Measurements from ENCODE around the gene KIAA1217.

Gene KIAA1217

GRCh38 chr10:24210501-24210900 is 1.6 kb downstream of the KIAA1217 start:
- Histone ChIP-seq H3K9me2 (replicated peaks; ENCODE audit: insufficient read depth, low read length) (no peaks in the 10 kb centered on the region), H3K36me3 (ENCODE audit: low read length) (no peaks in the 10 kb centered on the region), H3K9ac (ENCODE audit: low read length) (no peak overlapping the region), H3K79me2 (ENCODE audit: insufficient read depth, low read length) (no peaks in the 10 kb centered on the region), H3K4me2 (ENCODE audit: low read depth, low read length, poor library complexity, severe bottlenecking) (no peak overlapping the region), H2AFZ (ENCODE audit: low read depth, low read length, severe bottlenecking) (no peak overlapping the region), H3K4me3 (ENCODE audit: insufficient read depth, low read length, poor library complexity, severe bottlenecking) (no peak overlapping the region), H3K9me3 (ENCODE audit: insufficient read depth, low read length) (no peaks in the 10 kb centered on the region), H3K27ac (ENCODE audit: low read depth, low read length) (no peak overlapping the region), H3F3A (ENCODE audit: insufficient read depth) (no peaks in the 10 kb centered on the region), H4K20me1 (ENCODE audit: low read depth, low read length) (no peaks in the 10 kb centered on the region), H3K27me3 (ENCODE audit: low read length) (no peaks in the 10 kb centered on the region)
- no peak for TF ChIP-seq CTCF (IDR thresholded peaks at IDR 0.05; ENCODE audit: insufficient read depth, low read length, poor library complexity, severe bottlenecking)
- TF ChIP-seq EZH2phosphoT487 (conservative IDR thresholded peaks at IDR 0.05; ENCODE audit: low read length), result no peak

GRCh38 chr10:24213266-24213665 is 4.3 kb downstream of the KIAA1217 start:
- Histone ChIP-seq H3K27me3 (ENCODE audit: low read length) (no peaks in the 10 kb centered on the region), H3K4me2 (ENCODE audit: low read depth, low read length, poor library complexity, severe bottlenecking) (no peak overlapping the region), H3K79me2 (ENCODE audit: insufficient read depth, low read length) (no peaks in the 10 kb centered on the region), H3K36me3 (ENCODE audit: low read length) (no peaks in the 10 kb centered on the region), H3F3A (ENCODE audit: insufficient read depth) (no peaks in the 10 kb centered on the region), H3K4me3 (ENCODE audit: insufficient read depth, low read length, poor library complexity, severe bottlenecking) (no peak overlapping the region), H2AFZ (ENCODE audit: low read depth, low read length, severe bottlenecking) (no peak overlapping the region), H3K9ac (ENCODE audit: low read length) (no peak overlapping the region), H3K9me2 (replicated peaks; ENCODE audit: insufficient read depth, low read length) (no peaks in the 10 kb centered on the region), H4K20me1 (ENCODE audit: low read depth, low read length) (no peaks in the 10 kb centered on the region), H3K9me3 (ENCODE audit: insufficient read depth, low read length) (no peaks in the 10 kb centered on the region), H3K27ac (ENCODE audit: low read depth, low read length) (no peak overlapping the region)
- no peak for TF ChIP-seq EZH2phosphoT487 (conservative IDR thresholded peaks at IDR 0.05; ENCODE audit: low read length)
- no peak for TF ChIP-seq CTCF (IDR thresholded peaks at IDR 0.05; ENCODE audit: insufficient read depth, low read length, poor library complexity, severe bottlenecking)

- Histone ChIP-seq H3F3A (ENCODE audit: insufficient read depth) (no peaks in the 10 kb centered on the region), H3K9me2 (replicated peaks; ENCODE audit: insufficient read depth, low read length) (no peaks in the 10 kb centered on the region), H3K36me3 (ENCODE audit: low read length) (no peaks in the 10 kb centered on the region), H3K4me2 (ENCODE audit: low read depth, low read length, poor library complexity, severe bottlenecking) (no peak overlapping the region), H2AFZ (ENCODE audit: low read depth, low read length, severe bottlenecking) (no peak overlapping the region), H3K79me2 (ENCODE audit: insufficient read depth, low read length) (no peaks in the 10 kb centered on the region), H3K4me3 (ENCODE audit: insufficient read depth, low read length, poor library complexity, severe bottlenecking) (no peak overlapping the region), H3K27me3 (ENCODE audit: low read length) (no peaks in the 10 kb centered on the region), H3K9ac (ENCODE audit: low read length) (no peak overlapping the region), H3K9me3 (ENCODE audit: insufficient read depth, low read length) (no peaks in the 10 kb centered on the region), H4K20me1 (ENCODE audit: low read depth, low read length) (no peaks in the 10 kb centered on the region), H3K27ac (ENCODE audit: low read depth, low read length) (no peak overlapping the region)
- TF ChIP-seq CTCF (IDR thresholded peaks at IDR 0.05; ENCODE audit: insufficient read depth, low read length, poor library complexity, severe bottlenecking) (no peak), EZH2phosphoT487 (conservative IDR thresholded peaks at IDR 0.05; ENCODE audit: low read length) (no peak)
Observed at GRCh38 chr10:24213881-24214280, 4.9 kb downstream of the KIAA1217 start.
